Stimulated activated CD4-positive, alpha-beta T cell treated with anti-CD3 and anti-CD28 coated beads, Interleukin-2, amount 100 ng/mL, for 48 hours (primary cell): Measurements from ENCODE around the gene IMMP2L.
"Not testable (repeated sequence)": the region's sequence is repeated elsewhere in the genome, so short reads cannot be mapped to it uniquely, and the experiment has no call there.

Experiments
- DNase-seq, 2 donors: peaks; one replicate each; pipeline ENCODE4 v3.0.0-alpha.2; 2020

The IMMP2L gene

DNA sequence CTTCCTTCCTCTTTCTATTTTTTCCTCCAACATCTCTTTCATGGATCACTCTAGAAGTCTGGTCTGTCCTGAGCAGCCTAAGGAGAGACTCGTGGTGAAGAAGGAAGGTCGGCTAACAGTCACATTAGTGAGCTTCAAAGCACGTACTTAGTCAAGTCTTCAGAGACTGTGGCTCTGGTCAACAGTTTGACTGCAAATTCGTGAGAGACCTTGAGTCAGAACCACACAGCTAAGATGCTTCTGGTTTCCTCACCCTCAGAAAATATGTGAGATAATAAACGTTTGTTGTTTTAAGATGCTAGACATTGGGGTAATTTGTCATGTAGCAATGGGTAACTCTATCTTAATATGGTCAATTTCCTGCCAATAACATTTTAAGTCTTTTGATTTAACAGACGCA lies 597.5 kb downstream of the IMMP2L start:
- DNase-seq = no peak

DNA sequence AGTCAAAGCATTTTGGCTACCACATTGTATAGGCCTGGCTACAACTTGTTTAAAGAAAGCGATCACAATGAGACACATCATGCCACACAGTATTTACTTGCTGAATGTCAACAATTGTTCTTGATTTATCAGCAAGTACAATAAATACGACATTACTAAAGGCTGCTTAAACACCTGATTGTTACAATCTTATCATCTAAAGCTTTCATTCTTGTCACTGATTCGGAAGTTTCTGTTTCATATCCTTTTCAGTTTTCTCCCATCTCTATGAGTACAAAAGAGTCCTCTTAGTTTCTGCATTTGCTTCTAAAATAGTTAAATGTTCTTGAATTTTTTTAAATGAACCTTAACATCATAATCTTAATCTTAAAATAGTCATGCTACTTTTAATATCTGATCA lies 599.5 kb downstream of the IMMP2L start:
- DNase-seq = no peak

DNA sequence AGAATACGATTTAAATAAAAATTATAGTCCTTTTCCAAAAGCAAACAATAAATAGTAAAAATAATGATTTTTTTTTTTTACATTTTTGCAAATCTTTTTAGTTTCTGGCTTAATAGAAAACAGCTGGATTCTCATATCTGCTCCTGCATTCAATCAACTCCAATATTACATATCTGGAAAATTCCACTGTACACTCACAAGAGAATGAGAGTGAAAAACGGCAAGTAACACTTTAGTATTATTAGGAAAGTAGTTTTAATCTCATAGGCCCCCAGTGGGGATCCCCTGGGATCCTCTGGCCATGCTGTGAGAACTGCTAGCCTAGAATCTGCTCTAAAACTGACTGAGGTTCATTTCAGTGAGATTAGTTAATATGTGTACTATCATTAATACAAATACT lies 599.9 kb downstream of the IMMP2L start:
- DNase-seq = no peak

DNA sequence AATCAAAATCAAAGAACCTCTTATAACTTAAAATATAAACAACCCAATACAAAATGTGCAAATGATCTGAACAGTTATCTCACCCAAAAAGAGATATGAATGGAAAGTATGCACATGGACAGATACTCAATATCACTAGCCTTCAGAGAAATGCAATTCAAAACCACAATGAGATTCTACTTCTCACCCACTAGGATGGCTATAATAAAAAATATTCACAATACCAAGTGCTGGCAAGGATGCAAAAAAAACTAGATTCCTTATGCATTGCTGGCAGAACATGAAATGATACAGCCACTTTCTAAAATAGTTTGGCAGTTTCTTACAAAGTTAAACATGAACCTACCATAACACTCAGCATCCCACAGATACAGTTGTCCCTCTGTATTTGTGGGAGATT lies 601.5 kb downstream of the IMMP2L start:
- no peak for DNase-seq

DNA sequence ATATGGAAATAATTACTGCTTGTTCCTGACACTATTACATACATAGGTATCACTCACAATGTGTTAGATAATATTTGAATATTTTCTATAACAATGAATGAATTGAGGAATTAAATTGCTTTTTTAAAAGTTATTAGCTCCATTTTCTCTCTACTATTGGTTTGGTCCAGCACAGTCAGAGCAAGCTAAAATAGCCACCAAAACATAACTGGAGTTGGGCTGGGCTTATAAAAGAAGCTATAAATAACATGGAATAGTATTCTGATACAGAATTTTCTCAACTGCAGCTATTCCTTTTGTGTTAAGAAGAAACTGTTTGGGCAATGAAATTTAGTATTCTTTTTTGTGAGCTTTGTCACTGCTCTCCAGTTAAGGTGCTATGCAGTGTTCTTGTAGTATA lies 614.0 kb downstream of the IMMP2L start:
- no peak for DNase-seq

DNA sequence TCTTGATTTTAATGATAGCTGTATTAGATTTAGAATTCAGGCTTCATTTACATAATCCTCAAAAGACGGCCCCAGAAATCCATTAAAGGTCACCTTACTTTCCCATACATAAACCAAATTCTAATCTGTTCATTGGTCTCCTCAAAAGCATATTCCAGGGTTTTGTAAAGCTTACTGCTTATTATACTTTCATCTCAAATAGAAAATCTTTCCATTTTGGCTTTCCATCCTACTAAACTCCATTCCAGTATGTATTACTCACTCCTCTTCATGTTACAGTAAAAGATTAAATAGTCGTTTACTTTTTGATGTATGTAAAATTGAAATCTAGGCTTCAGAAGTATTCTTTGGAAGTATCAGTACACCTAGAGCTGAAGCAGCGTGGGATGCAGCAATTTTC lies 614.9 kb downstream of the IMMP2L start:
- DNase-seq = no peak

DNA sequence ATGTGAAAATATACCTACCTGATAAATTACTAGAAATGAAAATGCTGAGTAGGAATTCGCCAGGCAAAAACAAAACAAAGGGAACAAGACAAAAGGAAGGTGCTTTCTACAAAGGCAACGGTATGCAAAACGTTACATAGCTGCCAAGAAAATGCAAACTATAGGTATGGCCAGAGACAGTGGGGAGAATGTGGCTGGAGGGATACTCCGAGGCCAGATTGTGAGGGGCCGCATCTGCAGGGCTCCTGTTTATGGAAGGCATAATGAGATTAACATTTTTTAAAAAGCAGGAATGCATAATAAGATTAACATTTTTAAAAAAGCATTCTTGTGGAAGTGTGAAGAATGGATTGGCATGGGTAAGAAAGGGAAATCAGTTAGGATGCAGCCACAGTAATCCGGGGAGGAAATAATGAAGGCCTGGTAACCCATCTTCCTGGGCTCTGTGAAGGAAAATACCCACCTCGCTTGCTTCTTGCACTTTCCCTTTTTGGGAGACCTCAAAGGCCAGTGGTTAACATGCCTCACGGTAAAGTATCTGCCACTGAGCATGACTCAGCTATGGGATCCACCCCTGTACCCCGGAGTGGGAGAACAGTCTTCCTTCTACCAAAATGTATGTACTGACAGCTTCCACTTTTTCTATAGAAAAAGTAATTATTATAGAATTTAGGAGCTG lies 617.2 kb downstream of the IMMP2L start:
- no peak for DNase-seq

DNA sequence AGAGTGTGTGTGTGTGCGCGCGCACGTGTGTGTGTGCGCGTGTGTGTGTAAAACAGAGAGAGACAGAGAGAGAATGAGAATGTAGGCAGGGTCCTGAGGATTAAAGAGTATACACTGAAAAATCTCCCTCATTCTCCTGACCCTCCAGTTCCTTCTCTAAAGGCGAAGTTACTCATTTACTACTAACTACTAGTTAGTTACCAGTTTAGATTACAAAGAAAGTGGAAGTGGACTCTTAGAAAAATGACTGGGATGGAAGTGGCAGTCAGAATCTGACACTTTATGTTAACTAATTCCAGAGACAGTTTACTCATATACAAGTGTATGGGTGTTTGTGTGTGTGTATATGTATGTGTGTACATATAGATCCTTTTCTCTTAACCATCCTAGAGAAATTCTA lies 617.8 kb downstream of the IMMP2L start:
- DNase-seq = no peak

DNA sequence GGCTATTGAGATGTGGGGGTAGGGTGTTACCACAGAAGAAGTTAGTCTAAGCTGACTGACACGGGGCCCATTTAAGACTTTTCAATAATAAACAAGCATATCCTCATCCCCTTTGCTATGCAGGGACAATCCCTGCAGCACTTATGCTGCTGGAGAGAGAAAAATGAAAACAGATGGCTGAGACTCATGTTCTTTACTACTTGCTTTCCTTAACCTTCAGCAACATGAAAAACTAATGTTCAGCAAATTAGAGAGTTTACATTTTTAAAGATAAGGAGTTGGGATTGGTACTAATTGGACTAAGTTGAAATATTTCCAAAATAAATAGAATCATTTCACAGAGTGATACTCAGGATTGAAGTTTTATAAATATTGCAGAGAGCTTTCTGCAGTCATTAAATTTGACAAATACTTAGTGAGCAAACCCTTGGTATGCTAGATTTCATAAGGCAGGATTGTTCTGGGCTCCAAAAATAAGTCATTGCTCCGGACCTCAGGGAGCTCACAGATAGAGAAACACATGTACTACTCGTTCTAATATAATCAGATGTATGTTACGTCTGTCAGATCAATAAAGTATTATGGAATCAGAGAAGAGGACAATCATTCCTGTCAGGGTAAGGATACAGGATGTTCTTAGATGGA lies 618.5 kb downstream of the IMMP2L start:
- DNase-seq = no peak

DNA sequence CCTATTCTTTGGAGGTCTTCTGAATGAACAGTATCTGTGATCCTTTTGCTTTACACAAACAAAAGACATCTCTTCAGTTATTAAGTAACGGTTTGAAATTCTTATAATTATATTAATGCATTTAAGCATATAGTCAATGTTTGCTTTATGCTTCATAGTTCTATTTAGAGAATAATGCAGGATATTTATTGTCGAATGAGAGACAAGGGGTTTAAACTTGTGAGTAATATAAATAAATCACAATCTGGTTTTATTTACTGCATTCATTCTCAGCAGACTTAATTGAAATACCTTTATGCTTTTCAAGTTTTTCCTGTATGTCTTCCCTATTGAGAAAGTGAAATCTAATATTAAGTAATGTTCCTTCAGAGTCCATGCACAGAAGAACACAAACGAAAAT lies 620.9 kb downstream of the IMMP2L start:
- DNase-seq = no peak

DNA sequence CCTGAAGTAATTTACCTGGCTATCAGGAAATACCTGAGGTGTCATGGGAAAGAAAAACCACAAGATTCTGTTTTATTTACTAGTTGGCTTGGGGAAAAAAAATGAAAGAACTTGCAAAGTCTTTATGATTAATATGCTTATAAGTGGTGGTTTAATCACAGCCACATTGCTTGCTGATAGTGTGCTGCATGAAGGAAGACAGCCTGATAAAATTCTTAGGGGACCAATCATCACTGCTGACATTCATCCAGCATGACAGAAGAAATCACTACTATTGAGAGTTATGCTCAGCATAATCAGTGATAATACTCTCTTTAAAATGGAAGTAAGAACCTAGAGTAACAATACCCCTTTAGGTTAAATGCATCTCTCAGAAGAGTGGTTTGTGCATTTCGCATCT lies 621.5 kb downstream of the IMMP2L start:
- no peak for DNase-seq

DNA sequence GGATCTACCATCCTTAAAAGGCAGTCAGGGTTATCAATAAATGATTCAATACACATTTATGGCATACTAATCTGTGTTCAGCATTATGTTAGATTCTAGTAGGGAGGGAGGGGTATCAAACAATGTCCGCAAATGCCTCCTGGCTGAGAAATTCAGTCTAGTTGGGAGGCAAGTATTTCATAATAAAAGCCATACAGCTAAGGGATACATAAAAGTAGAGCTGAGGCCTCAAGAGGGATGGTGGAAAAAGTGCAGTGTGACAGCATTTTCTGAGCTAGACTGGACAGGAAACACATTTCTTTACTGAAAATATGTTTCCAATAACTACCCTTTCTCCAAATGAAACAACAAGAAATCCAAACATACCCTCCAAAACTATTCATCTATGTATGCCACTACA lies 624.1 kb downstream of the IMMP2L start:
- DNase-seq = no peak

DNA sequence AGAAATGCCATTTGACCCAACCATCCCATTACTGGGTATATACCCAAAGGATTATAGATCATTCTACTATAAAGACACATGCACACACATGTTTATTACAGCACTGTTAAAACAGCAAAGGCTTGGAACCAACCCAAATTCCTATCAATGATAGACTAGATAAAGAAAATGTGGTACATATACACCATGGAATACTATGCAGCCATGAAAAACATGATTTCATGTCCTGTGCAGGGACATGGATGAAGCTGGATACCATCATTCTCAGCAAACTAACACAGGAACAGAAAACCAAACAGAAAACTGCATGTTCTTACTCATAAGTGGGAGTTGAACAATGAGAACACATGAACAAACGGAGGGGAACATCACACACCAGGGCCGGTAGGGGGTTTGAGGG lies 625.6 kb downstream of the IMMP2L start:
- not testable (repeated sequence) for DNase-seq

DNA sequence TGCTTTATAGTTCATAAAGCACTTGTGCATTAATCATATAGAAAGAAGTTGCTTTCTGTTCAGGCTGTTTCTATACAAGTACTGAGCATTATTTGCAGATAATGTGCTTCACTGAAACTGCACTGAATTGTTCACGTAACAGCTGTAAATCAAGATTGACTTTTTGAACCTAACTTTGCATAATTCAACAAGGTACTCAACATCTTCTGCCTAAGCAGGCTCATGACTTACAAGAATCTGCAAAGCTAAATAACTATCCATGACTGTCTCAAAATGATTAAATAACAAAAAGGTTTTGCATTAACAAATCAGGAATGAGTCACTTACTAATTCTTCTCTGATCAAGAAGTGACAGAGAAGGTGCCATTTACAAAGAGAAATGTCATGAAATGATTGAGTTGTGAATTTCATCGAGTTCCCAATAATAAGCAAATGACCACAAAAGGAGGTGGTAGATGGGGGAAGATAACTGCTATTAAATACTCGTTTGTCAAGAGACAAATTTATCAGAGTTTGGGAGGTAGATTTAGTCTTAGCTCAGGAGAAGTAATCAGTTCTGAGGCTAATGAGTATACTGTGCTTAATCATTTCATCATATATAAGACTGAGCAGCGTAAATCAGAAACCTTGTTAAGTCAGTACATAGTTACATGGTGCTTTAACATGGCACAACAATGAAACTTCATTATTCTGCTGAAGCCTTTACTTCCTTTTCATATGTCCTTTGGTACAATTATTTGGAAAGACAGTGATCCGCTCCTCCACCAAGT lies 632.6 kb downstream of the IMMP2L start:
- no peak for DNase-seq

DNA sequence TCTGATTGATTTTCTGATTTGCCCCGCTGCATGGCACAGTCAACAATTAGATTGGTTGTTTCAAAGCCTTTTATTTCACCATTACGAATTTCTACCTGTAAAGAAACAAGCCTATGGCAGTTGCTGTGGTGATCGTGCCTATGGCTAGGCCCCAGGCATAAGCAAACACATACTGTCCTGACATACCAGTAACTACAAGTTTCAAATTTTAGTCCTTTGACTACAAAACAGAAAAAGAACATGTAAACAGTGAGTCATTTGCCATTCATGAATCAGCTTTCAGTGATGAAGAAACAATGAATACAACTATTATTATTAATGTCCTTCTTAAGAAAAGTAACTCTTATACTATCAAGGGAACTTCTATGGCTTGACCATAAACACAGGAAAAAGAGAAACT lies 639.4 kb downstream of the IMMP2L start:
- no peak for DNase-seq

DNA sequence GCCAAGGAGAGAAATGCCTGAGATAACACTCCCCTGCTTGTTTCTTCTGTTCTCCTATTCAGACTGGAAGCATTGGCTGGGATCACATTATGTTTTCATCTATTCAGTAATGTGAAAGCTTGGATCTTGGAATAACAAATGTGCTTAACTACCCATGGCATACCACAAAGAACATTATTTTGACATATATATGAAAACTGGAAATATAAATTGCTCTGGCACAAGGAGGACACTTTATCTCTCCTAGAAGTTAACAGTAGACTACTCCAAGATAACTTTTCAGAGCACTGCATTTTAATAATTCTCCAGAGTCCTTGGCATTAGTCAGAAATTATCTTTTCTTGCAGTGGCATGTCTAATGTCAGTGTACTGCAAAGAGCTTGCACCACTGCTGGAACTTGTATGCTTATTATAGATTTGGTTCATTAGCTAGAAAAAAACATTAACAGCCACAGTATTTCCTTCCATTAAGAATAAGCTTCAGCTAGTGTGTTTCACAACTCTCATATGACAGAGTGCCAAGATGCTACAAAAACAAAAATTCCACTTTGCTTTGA lies 640.6 kb downstream of the IMMP2L start:
- no peak for DNase-seq

DNA sequence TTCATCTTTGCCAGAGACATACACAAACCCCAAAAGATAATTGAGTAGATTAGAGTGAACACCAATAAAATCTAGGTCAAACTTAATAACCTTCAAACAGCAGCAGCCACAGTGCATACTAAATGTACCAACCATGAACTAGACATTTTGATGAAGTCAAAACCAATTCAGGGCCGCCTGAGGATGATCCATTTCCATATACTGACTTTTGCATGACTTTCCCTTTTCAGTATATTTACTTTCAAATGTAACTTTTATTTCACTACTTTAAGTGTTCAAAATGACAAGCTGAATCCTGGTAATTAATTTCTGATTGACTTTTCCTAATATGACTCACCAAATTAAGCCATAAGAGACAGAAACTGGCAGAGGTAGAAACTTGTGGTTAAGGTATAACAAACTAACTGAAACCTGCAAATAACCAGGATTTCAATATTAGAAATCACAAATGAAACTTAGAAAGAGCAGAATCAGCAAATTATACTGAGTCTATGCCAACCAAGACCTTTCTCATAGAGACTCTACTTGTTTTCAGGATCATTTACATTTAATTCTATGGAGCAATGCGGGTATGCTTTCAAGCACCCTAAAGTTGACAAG lies 643.2 kb downstream of the IMMP2L start:
- no peak for DNase-seq

DNA sequence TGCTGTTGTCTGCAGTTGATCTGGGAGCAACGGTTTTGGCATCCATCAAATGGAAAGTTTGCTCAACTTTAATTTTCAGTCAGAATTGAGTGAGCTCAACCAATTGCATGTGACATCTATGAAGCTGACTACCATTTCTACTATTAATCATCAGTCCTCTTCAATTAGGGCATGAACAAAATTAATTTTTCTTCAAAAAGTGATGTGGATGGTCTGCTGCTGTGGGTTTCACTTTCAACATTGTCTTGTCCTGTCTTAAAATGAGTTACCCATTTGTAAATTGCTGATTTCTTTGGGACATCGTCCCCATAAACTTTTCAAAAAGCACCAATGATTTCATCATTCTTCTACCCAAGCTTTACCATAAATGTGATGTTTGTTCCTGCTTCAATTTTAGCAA lies 648.0 kb downstream of the IMMP2L start:
- DNase-seq = no peak

DNA sequence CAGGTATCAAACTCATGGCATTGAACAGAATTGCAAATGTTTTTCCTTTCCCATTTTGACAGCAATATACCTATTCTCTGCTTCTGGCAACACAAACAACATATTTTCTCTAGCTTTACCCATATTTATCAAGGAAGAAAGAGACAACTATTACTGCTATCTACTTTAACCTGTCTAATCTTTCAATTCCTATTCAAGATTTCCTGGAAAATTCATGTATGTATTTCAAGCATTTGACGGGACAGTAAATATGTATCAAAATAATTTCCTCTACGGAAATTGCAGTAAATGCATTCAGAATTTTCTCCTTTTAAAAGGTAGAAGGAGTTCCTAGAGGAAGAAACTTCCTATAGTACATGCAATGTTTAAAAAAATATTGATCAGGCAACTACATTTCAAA lies 650.7 kb downstream of the IMMP2L start:
- no peak for DNase-seq

DNA sequence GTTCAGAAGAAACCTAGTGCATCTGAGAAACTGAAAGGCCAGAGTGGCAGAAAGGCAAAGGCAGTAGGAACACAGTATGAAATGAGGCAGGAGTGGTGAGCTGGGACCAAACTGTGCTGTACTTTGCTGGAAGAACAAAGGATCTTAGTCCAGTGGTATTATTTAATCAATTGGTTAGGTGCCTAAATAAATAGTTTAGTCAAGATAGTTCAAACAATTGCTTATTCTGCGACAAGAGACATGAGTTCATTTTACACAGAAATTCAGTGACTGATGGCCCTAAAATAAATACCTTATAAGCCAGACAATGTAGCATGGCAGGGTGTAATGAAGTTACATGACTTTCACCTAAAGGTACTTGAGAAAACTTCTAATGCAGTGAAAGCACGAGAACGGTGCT lies 653.2 kb downstream of the IMMP2L start:
- DNase-seq = no peak

DNA sequence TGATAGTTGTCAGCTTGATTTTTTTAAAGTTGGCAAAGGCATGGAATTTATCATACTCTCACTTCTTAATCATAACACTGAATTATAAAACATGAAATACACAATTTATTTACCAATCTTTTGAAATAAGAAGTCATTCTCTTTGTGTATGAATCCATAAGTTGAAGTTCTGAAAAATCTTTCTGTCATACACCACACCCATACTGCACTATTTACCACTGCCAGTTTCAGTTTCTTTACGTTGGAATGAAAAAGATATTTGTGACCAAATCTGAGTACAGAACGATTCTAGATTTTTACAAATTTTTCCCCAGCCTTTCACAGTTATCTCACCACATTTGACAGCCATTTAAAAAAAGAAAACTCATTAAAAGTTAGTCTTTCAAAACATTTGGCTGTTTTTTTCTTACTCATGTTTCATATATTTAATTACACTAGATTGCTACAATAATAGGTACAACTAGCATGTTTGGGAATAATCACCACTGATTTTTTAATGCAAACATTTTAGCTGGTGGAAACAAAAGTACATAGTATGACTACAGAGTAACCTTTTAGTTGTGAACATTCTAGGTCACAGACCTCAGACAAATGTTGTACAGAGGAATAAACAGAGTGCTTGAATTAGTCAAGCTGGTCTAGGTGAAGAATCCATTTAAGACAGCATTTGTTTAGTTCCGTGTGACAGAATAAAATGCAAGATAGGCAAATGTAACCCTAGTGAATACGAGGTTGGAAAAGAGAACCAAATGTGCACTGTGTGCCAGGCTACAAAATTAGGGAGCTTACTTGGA lies 656.3 kb downstream of the IMMP2L start:
- DNase-seq = no peak

DNA sequence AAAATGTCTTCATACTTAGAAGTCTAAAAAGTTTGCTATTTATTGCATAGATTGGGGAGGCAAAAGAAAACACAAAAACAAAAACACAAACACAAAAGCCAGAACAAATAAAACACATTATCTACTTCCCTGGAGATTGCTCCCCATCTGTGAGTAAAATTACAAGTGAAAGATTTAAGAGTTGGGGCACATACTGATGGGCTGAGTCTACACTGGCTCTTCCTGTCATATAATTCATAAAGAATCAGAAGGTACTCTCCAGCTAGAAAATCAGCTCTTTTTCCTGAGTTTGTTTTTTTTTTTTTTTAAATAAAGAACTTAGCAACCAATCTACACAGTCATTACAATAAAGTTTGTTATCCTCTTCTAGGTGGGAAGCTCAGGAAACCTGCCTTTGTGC lies 663.8 kb downstream of the IMMP2L start:
- no peak for DNase-seq

DNA sequence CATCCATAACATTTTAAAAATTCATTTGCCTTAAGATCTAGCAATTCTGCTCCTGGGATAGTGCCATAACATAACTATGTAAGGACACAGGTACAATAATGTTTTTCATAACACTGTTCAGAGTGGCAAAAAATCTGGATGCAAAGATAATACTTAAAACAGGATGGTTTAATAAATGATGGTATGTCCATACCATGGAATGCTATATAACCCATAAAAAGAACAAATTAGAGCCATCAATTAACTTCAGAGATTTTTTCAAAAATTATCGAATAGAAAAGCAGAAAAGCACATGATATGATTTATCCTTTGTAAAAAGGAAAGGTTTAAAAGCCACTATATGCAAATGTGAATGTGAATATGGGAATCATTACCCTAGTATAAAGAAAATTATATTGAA lies 664.8 kb downstream of the IMMP2L start:
- no peak for DNase-seq
